GM19395 (cell line): ENCODE measurements around the gene PLCD3.

Source experiments
- ATAC-seq: cut with Tn5 transposase; IDR thresholded peaks from one replicate; pipeline ENCODE4 v1.9.1; 2021; ENCODE audit warnings: mild to moderate bottlenecking, moderate library complexity; ENCODE audit not compliant: unreplicated experiment

Gene PLCD3

DNA sequence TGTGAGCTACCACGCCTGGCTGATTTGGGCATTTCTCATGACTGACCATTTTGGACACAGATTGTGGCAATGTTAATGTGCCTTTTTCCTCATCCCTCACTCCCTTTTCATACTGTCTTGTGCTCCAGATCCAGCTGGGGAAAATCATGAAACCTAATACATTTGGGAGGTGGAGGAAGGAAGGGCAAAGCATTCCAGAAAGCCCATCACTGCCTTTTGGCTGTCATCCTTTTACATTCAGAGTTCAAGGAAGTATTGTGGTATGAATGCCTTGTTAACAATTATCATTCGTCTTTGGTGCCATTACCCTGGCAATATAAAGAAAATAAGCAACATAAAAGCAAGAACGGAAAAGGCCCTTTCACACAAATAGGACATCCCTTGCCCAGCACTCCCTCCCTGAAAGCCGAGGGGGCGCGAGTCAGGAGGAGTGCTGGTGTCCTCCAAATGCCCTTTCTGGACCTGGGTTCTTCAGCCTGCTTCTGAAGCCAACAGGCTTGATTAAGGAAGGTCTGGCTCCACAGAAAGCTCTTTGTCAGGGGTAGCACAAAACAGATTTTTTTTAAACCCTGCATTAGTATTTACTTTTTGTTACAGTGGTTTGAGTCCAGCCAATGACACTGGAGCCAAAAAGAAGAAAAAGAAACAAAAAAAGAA lies 51.1 kb downstream of the PLCD3 start:
- no peak for ATAC-seq

DNA sequence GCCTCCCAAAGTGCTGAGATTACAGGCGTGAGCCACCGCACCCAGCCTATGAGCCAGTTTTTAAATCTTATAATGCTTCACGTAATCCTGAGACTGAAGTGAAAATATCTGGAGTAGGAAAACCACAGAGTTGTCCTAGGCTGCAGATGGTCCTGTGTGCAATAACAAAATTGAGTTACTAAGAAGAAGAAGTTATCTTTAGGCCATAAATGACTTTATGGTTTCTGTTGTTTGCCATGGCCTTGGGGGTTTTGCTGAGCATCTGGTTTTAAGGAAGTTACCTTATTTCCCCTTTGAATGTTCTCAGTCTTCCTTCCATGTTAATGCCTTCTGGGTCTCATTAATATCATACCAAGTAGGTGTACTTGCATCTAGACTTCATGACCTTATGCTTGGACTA lies 54.7 kb downstream of the PLCD3 start:
- ATAC-seq = no peak

DNA sequence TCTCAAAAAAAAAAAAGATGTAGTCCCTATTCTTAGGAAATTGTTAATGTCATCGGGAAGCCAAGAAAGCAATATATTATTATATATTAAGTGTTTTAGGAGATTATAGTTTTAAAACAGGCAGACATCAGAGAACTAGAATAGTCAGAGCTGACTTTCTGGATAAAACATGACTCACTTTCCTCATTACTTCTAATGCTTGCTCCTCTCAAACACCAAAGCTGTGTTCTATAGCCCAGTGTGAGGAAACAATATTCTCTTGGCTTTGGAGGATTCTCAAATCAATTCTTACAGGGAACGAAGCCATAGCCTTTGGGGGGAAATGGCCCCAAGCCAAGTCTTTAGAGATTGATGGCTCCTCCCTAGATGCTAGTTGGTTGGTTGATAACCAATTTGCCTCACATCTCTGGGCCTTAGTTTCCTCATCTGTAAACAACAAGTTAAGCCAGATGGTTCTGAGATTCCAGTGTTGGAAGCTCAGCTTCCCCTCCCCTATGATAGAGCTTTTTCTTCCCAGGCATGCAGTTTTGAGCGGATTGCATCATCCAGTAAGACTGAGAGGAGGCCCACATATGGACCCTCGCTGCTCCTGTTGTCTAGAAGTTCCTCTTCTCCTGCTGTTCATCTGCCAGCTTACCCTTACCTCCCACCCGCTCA lies 58.8 kb downstream of the PLCD3 start:
- ATAC-seq = no peak

DNA sequence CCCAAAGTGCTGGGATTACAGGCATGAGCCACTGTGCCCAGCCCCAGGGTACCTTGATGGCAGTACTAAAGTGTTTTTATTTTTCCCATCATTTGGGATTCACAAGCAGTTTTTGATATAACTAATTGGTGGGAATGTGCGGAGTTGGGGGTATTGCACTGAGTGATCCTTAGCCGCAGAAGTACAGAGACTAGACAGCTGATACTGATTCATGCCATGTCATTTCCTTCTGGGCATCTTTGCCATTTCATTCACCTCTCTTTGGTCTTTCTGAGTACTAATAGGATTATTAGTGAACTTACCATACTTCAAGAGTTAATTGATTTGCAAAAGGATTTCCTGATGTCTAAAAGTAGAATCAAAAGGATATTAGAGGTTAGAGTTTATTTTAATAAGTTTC lies 61.5 kb downstream of the PLCD3 start:
- no peak for ATAC-seq

DNA sequence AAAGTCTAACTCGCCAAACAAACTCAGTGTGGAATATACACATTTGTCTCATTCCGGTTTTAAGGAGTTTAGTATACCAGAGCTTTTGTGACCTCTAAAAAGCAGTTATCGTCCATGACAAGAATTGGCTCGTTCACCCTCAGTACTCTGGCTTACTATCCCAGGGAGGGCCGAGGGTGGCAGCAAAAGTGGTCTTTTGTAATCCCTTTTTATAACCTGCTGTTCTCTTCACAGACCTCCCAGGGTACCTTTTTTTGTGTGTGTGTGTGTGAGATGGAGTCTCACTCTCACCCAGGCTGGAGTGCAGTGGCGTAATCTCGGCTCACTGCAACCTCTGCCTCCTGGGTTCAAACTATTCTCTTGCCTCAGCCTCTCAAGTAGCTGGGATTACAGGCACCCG lies 62.3 kb downstream of the PLCD3 start:
- no peak for ATAC-seq

DNA sequence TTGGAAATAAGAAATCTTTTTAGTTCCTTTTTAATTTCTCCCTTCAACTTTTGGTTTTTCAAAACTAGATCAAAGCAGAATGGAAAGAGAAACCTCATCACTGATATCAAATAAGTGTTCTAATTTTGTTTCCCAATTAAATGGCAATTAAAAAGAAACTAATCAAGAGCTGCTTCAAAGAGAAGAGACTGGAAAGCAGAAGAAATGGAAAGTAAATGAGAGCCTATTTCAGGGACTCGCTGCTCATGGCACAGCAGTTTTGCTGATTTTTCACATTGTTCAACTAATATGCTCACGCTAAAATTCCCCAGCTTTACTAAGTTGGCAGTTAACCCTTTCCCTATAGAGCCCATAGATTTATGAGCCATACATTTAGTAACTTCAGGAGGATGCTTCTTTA lies 64.7 kb downstream of the PLCD3 start:
- ATAC-seq = no peak

DNA sequence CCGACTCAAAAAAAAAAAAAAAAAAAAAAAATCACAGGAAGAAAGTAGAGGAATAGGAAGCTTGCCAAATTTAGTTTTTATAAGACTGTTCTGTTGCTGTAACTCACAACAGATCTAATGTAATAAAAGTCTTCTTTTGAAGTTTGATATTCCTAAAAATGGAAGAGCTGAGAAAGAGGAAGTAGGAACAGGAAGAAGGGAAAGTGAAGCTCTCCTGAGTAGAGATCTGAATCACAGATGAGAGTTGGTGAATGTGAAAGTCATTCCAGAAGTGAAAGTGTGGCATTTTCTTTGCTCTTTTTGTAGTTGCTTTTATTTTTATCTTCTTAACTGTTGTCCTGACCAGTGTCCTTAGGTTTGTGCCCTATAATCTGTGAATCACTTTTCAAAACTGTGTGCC lies 69.1 kb downstream of the PLCD3 start:
- no peak for ATAC-seq

DNA sequence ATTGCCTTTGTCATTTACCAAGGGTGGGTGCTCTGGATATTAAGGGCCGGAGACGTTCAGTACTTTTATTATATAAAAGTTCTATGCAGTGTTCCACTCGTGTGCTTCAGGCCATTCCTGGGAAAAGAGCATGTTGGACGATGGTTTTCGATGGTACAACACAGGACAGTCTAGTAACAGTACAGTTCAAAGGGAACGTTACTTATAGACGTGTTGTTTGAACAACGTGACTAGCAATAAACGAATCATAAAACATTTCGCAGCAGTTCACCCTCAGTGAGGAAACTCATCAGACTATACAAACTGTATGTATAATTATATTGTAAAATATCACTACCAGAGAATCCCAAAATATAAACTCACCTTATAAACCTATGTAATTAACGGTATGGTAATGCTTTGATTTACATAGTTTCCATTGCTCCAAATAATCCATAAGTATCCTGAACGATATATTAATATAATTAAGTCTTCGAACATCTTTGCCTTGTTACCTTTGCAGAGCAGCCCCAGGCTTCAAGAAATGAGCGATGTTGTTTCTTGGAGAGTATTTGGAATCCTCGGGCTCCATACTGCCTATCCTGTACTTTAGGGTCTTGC lies 70.6 kb downstream of the PLCD3 start:
- ATAC-seq = no peak

DNA sequence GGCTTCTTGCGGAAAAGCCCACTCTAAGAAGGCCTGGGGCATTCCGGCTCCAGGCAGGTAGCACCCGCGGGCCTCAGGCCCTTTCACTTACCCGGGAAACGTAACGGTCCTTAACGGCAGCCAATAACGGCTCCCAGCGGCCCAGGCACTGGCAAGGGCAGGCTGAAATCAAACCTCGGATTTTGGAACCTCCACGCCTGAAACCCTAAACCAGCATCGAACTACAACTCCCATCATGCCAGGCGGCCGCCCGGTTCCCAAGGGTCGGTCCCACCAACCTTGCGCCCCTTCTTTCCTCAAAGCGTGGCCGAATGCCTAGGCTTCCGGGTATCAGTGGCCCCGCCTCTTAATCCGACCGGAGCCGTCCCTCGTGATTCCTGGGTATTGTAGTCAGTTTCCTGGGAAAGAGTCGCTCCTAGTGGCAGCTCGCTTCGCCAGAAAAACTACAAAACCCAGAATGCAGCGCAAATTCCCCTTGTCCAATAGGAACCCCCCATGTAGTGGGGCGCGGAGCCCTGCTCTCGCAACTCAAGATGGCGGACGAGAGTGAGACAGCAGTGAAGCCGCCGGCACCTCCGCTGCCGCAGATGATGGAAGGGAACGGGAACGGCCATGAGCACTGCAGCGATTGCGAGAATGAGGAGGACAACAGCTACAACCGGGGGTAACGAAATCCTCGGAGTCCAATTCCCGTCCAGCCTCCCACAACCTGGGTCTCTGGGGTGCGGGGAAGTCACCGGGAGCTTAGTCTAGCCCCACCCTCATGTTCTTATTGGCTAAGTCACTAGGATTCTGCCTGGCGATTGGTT lies 71.3 kb downstream of the PLCD3 start, which contains the start of gene NMT1:
NMT1 (plus strand) TSS at position 521 of the 809 bp plus-strand sequence; CDS start at position 534, 13 bp downstream.
- peak; percentile 93 for ATAC-seq

DNA sequence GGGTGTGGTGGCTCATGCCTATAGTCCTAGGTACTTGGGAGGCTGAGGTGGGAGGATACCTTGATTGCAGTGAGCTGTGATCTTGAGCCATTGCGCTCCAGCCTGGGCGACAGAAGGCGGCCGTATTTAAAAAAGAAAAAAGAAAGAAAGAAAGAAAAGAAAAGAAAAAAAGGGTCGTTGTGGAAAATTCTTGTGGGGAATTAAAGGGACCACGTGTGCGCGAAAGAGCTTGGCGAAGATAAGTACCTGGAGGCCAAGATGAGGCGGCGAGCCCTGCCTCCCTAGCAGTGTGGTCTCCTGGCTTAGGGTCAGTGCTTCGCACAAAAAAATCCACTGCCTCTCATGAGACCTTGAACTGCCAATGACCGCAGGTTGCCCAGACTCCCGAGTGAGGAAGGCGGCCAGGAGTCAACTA lies 71.9 kb downstream of the PLCD3 start:
- ATAC-seq = no peak
